Muscle of leg (tissue), 11 donors: ENCODE results near the gene GLRA3. TPM values are rescaled to one million over a fixed set of nuclear protein-coding genes. Genes with fewer than 3 reads are reported as not detected.
A peak's percentile ranks its signal among the peaks of the same experiment; 100 is the strongest.

Experiments used
- DNase-seq: peaks from one replicate; pipeline ENCODE4 v3.0.0; 2013
- H3K27ac ChIP-seq: one replicate; pipeline ENCODE4 v1.5.1; 2013; ENCODE audit warnings: mild to moderate bottlenecking, low read length, control low read depth
- H3K27me3 ChIP-seq: one replicate; pipeline ENCODE4 v1.6.1; 2013; ENCODE audit warnings: low read length; ENCODE audit not compliant: control insufficient read depth, insufficient read depth
- H3K36me3 ChIP-seq: one replicate; pipeline ENCODE4 v1.6.1; 2013; ENCODE audit warnings: low read length; ENCODE audit not compliant: control insufficient read depth, insufficient read depth
- H3K4me1 ChIP-seq: one replicate; pipeline ENCODE4 v1.6.1; 2013; ENCODE audit warnings: low read length; ENCODE audit not compliant: control insufficient read depth, insufficient read depth
- H3K4me3 ChIP-seq: one replicate; pipeline ENCODE4 v1.5.1; 2013; ENCODE audit warnings: low read length, control low read depth
- H3K9me3 ChIP-seq: replicated peaks from 2 replicates; pipeline ENCODE4 v1.6.1; 2013; ENCODE audit warnings: low read depth, low read length; ENCODE audit not compliant: control insufficient read depth
- WGBS: methylation state at CpG from one replicate; pipeline ENCODE4 v1.1.5; 2013; ENCODE audit warnings: missing lambda C conversion rate; ENCODE audit not compliant: insufficient coverage; 5-methylcytosine and 5-hydroxymethylcytosine counted together
- polyA plus RNA-seq, 8 donors: library from polyadenylated mRNA; unstranded; fragments of 120-200 nt; gene quantifications; one replicate each; pipeline versions ENCODE4 v1.2.1 to v1.2.3, GENCODE V29; 2013; ENCODE audit warnings: inconsistent platforms in 1 of 8, low replicate concordance in 1 of 8; ENCODE audit not compliant: insufficient read length in 8 of 8, insufficient read depth in 1 of 8
- total RNA-seq: library from RNA; stranded (reverse); fragments of 120-200 nt; gene quantifications from one replicate; pipeline ENCODE4 v1.2.4, GENCODE V29; 2013

The GLRA3 gene
- total and polyA plus RNA-seq, 9 donors, result 0.09 TPM; not detected in 8

- Histone ChIP-seq H3K4me1 (no peaks in the 10 kb centered on the region), H3K4me3 (no peak overlapping the region), H3K9me3 (no peaks in the 10 kb centered on the region), H3K27ac (no peak overlapping the region), H3K27me3 (no peaks in the 10 kb centered on the region), H3K36me3 (no peaks in the 10 kb centered on the region)
- DNase-seq, result peak; percentile 83
- no CpG with 5 or more reads among the region's 3 CpGs for WGBS
These were observed 111.2 kb downstream of the GLRA3 start for GRCh38 chr4:174717828-174718227.

GRCh38 chr4:174716986-174717770, 111.9 kb downstream of the GLRA3 start:
- Histone ChIP-seq H3K27ac (no peak overlapping the region), H3K4me1 (no peaks in the 10 kb centered on the region), H3K27me3 (no peaks in the 10 kb centered on the region), H3K36me3 (no peaks in the 10 kb centered on the region), H3K4me3 (no peak overlapping the region), H3K9me3 (no peaks in the 10 kb centered on the region)
- peak; percentile 81 for DNase-seq
- 23% methylated on average over 1 of the region's 3 CpGs for WGBS

GRCh38 chr4:174714393-174715211, 114.4 kb downstream of the GLRA3 start:
- DNase-seq, result no peak

GRCh38 chr4:174713821-174714220, 115.2 kb downstream of the GLRA3 start:
- no peaks in the 10 kb centered on the region for H3K9me3 ChIP-seq
- no peak overlapping the region for H3K27ac ChIP-seq
- 61% methylated on average over 2 of the region's 2 CpGs for WGBS
- H3K4me3 ChIP-seq, result no peak overlapping the region
- no peaks in the 10 kb centered on the region for H3K27me3 ChIP-seq
- no peaks in the 10 kb centered on the region for H3K36me3 ChIP-seq
- no peaks in the 10 kb centered on the region for H3K4me1 ChIP-seq
- DNase-seq, result no peak

More at GRCh38 chr4:174714393-174715211, 114.4 kb downstream of the GLRA3 start:
- no peaks in the 10 kb centered on the region for H3K4me1 ChIP-seq
- H3K27ac ChIP-seq, result no peak overlapping the region
- WGBS, result no CpG with 5 or more reads among the region's 8 CpGs
- no peaks in the 10 kb centered on the region for H3K27me3 ChIP-seq
- H3K4me3 ChIP-seq, result no peak overlapping the region
- no peaks in the 10 kb centered on the region for H3K36me3 ChIP-seq
- no peaks in the 10 kb centered on the region for H3K9me3 ChIP-seq

GRCh38 chr4:174713181-174713580, 115.9 kb downstream of the GLRA3 start:
- Histone ChIP-seq H3K9me3 (no peaks in the 10 kb centered on the region), H3K4me3 (no peak overlapping the region), H3K4me1 (no peaks in the 10 kb centered on the region), H3K27me3 (no peaks in the 10 kb centered on the region), H3K36me3 (no peaks in the 10 kb centered on the region), H3K27ac (no peak overlapping the region)
- WGBS, result 72% methylated on average over 2 of the region's 2 CpGs
- no peak for DNase-seq

GRCh38 chr4:174709526-174709925, 119.5 kb downstream of the GLRA3 start:
- Histone ChIP-seq H3K4me1 (no peaks in the 10 kb centered on the region), H3K27me3 (no peaks in the 10 kb centered on the region), H3K9me3 (no peaks in the 10 kb centered on the region), H3K36me3 (no peaks in the 10 kb centered on the region), H3K4me3 (no peak overlapping the region), H3K27ac (no peak overlapping the region)
- no CpG with 5 or more reads among the region's 3 CpGs for WGBS
- DNase-seq, result peak; percentile 29

- Histone ChIP-seq H3K9me3 (no peaks in the 10 kb centered on the region), H3K4me3 (no peak overlapping the region), H3K27me3 (no peaks in the 10 kb centered on the region), H3K4me1 (no peaks in the 10 kb centered on the region), H3K36me3 (no peaks in the 10 kb centered on the region), H3K27ac (no peak overlapping the region)
- no CpG with 5 or more reads among the region's 3 CpGs for WGBS
- peak; percentile 53 for DNase-seq
These were observed 120.7 kb downstream of the GLRA3 start for GRCh38 chr4:174708381-174708780.

- no peak overlapping the region for H3K27ac ChIP-seq
- no peaks in the 10 kb centered on the region for H3K36me3 ChIP-seq
- no peaks in the 10 kb centered on the region for H3K9me3 ChIP-seq
- no peaks in the 10 kb centered on the region for H3K4me1 ChIP-seq
- WGBS, result no CpG with 5 or more reads among the region's 2 CpGs
- DNase-seq, result peak; percentile 45
- no peak overlapping the region for H3K4me3 ChIP-seq
- H3K27me3 ChIP-seq, result no peaks in the 10 kb centered on the region
These were observed 121.1 kb downstream of the GLRA3 start for GRCh38 chr4:174707902-174708301.

GRCh38 chr4:174707051-174707676, 121.9 kb downstream of the GLRA3 start:
- no peak overlapping the region for H3K4me3 ChIP-seq
- DNase-seq, result no peak
- no peak overlapping the region for H3K27ac ChIP-seq
- no peaks in the 10 kb centered on the region for H3K9me3 ChIP-seq
- 64% methylated on average over 3 of the region's 4 CpGs for WGBS
- no peaks in the 10 kb centered on the region for H3K27me3 ChIP-seq
- no peaks in the 10 kb centered on the region for H3K36me3 ChIP-seq
- no peaks in the 10 kb centered on the region for H3K4me1 ChIP-seq

- Histone ChIP-seq H3K4me1 (no peaks in the 10 kb centered on the region), H3K9me3 (no peaks in the 10 kb centered on the region), H3K4me3 (no peak overlapping the region), H3K27me3 (no peaks in the 10 kb centered on the region), H3K27ac (no peak overlapping the region), H3K36me3 (no peaks in the 10 kb centered on the region)
- WGBS, result 83% methylated on average over 1 of the region's 1 CpG
- DNase-seq, result no peak
These were observed 126.0 kb downstream of the GLRA3 start for GRCh38 chr4:174702979-174703478.
